DOHH2 (cell line): ENCODE data around the gene MAP3K15.
"Not testable (repeated sequence)": the region's sequence is repeated elsewhere in the genome, so short reads cannot be mapped to it uniquely, and the experiment has no call there.

Experiments
- H3F3A ChIP-seq: fragments of 200-600 bp; sonication (generic), shearing (Covaris generic); 2 replicates; pipeline ENCODE4 v1.6.0; 2016; ENCODE audit warnings: antibody characterized with exemption, mild to moderate bottlenecking; ENCODE audit not compliant: control insufficient read depth, insufficient read depth
- H3K27ac ChIP-seq: fragments of 200-600 bp; sonication (generic); 2 replicates; pipeline ENCODE4 v1.5.1; 2014; ENCODE audit warnings: low read depth, mild to moderate bottlenecking, low read length, moderate library complexity
- H3K27me3 ChIP-seq: fragments of 200-600 bp; sonication (generic); 2 replicates; pipeline ENCODE4 v1.6.1; 2014; ENCODE audit warnings: mild to moderate bottlenecking, low read length, mixed read lengths; ENCODE audit not compliant: control insufficient read depth
- H3K36me3 ChIP-seq: fragments of 200-600 bp; sonication (generic); 2 replicates; pipeline ENCODE4 v1.6.1; 2014; ENCODE audit warnings: mild to moderate bottlenecking, low read length, moderate library complexity, mixed read lengths; ENCODE audit not compliant: control insufficient read depth
- H3K4me1 ChIP-seq: fragments of 200-600 bp; sonication (generic); 2 replicates; pipeline ENCODE4 v1.6.1; 2014; ENCODE audit warnings: mild to moderate bottlenecking, low read length, mixed read lengths; ENCODE audit not compliant: control insufficient read depth
- H3K4me2 ChIP-seq: fragments of 200-600 bp; sonication (generic); 2 replicates; pipeline ENCODE4 v1.6.0; 2014; ENCODE audit warnings: mild to moderate bottlenecking, low read length, moderate library complexity
- H3K4me3 ChIP-seq: fragments of 200-600 bp; sonication (generic); 2 replicates; pipeline ENCODE4 v1.5.1; 2014; ENCODE audit warnings: mild to moderate bottlenecking, low read length, mixed read lengths
- H3K79me2 ChIP-seq: fragments of 200-600 bp; sonication (generic); 2 replicates; pipeline ENCODE4 v1.6.1; 2014; ENCODE audit warnings: mild to moderate bottlenecking, low read length, mixed read lengths; ENCODE audit not compliant: control insufficient read depth
- H3K9me2 ChIP-seq: fragments of 200-600 bp; sonication (generic); replicated peaks from 2 replicates; pipeline ENCODE4 v1.6.1; 2014; ENCODE audit warnings: mild to moderate bottlenecking, low read length, mixed read lengths; ENCODE audit not compliant: control insufficient read depth
- H3K9me3 ChIP-seq: fragments of 200-600 bp; sonication (generic); 2 replicates; pipeline ENCODE4 v1.6.1; 2014; ENCODE audit warnings: antibody characterized with exemption, low read length, mixed read lengths; ENCODE audit not compliant: control insufficient read depth, insufficient read depth
- H4K20me1 ChIP-seq: fragments of 200-600 bp; sonication (generic); 2 replicates; pipeline ENCODE4 v1.6.0; 2014; ENCODE audit warnings: low read depth, mild to moderate bottlenecking, antibody characterized with exemption, low read length, moderate library complexity; ENCODE audit not compliant: control insufficient read depth, insufficient read depth
- EZH2phosphoT487 ChIP-seq: fragments of 200-600 bp; sonication (generic); IDR thresholded peaks from 2 replicates; pipeline ENCODE4 v1.6.1; 2017; ENCODE audit warnings: borderline replicate concordance, mild to moderate bottlenecking, antibody characterized with exemption, low read length, moderate library complexity, mixed read lengths
- TF ChIP-seq, protein P1 (sequence below): fragments of 200-600 bp; sonication (generic); IDR thresholded peaks from one replicate; pipeline ENCODE4 v1.5.1; 2014; ENCODE audit warnings: antibody characterized with exemption, mild to moderate bottlenecking, low read depth, low read length; ENCODE audit not compliant: poor library complexity, severe bottlenecking

Gene MAP3K15

DNA sequence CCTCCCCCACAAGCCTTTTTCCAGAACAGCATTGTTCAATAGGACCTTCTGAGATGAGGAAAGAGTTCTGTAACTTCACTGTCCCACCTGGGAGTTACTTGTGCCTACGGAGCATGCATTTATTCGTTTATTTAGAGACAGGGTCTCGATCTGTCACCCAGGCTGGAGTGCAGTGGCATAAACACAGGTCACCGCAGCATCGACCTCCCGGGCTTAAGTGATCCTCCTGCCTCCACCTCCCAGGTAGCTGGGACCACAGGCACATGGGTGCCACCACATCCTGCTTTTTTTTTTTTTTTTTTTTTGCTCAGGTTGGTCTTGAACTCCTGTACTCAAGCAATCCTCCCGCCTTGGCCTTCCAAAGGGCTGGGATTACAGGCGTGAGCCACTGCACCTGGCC is 2.9 kb downstream of the MAP3K15 start:
- Histone ChIP-seq H4K20me1 (no peaks in the 10 kb centered on the region), H3K4me2 (no peak overlapping the region), H3K9me3 (no peaks in the 10 kb centered on the region), H3K27ac (no peak overlapping the region), H3K4me1 (no peaks in the 10 kb centered on the region), H3K9me2 (no peaks in the 10 kb centered on the region), H3K4me3 (no peak overlapping the region), H3K36me3 (no peaks in the 10 kb centered on the region), H3K79me2 (no peaks in the 10 kb centered on the region), H3F3A (no peaks in the 10 kb centered on the region), H3K27me3 (no peaks in the 10 kb centered on the region; the same call in 1 of the 2 replicates)
- TF ChIP-seq EZH2phosphoT487: no peak
- TF ChIP-seq, protein P1, sequence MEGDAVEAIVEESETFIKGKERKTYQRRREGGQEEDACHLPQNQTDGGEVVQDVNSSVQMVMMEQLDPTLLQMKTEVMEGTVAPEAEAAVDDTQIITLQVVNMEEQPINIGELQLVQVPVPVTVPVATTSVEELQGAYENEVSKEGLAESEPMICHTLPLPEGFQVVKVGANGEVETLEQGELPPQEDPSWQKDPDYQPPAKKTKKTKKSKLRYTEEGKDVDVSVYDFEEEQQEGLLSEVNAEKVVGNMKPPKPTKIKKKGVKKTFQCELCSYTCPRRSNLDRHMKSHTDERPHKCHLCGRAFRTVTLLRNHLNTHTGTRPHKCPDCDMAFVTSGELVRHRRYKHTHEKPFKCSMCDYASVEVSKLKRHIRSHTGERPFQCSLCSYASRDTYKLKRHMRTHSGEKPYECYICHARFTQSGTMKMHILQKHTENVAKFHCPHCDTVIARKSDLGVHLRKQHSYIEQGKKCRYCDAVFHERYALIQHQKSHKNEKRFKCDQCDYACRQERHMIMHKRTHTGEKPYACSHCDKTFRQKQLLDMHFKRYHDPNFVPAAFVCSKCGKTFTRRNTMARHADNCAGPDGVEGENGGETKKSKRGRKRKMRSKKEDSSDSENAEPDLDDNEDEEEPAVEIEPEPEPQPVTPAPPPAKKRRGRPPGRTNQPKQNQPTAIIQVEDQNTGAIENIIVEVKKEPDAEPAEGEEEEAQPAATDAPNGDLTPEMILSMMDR: no peak

DNA sequence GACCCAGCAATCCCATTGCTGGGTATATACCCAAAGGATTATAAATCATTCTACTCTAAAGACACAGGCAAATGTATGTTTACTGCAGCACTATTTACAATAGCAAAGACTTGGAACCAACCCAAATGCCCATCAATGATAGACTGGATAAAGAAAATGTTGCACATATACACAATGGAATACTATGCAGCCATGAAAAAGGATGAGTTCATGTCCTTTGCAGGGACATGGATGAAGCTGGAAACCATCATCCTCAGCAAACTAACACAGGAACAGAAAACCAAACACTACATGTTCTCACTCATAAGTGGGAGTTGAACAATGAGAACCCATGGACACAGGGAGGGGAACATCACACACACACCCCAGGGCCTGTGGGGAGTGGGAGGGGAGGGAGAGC is 3.5 kb downstream of the MAP3K15 start:
- not testable (repeated sequence) for H3K9me3 ChIP-seq, H3K36me3 ChIP-seq, H3K4me1 ChIP-seq, H3K27me3 ChIP-seq, H3K27ac ChIP-seq, H4K20me1 ChIP-seq, H3F3A ChIP-seq, H3K79me2 ChIP-seq, H3K9me2 ChIP-seq, H3K4me2 ChIP-seq, H3K4me3 ChIP-seq

DNA sequence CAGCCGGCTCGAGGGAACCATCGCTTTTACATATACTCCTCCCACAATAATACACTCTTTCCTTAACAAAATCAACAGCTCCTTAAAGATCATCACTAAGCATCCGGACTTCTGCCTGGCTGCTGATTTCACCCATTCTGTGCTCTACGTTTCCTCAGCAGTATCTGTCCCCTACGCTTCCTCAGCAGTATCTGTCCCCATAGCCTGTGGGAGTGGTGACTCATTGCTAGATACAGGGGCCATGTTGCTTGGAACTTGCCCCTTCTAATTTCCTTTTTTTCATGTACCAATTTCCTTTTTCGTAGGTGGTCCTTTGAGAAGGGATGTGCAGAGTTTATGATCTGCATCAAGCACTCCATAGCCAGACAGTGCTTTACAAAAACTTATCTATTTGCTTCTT is 18.6 kb downstream of the MAP3K15 start:
- H3K4me1 ChIP-seq: no peaks in the 10 kb centered on the region
- no peaks in the 10 kb centered on the region for H3K36me3 ChIP-seq
- H3K9me2 ChIP-seq: no peaks in the 10 kb centered on the region
- TF ChIP-seq, protein P1: no peak
- no peak for TF ChIP-seq EZH2phosphoT487
- no peak overlapping the region for H3K27ac ChIP-seq
- no peak overlapping the region for H3K4me2 ChIP-seq
- H3K4me3 ChIP-seq: no peak overlapping the region
- H3K79me2 ChIP-seq: no peaks in the 10 kb centered on the region
- no peaks in the 10 kb centered on the region for H3K9me3 ChIP-seq
- no peaks in the 10 kb centered on the region for H3F3A ChIP-seq
- H3K27me3 ChIP-seq: no peaks in the 10 kb centered on the region
- H4K20me1 ChIP-seq: no peaks in the 10 kb centered on the region

DNA sequence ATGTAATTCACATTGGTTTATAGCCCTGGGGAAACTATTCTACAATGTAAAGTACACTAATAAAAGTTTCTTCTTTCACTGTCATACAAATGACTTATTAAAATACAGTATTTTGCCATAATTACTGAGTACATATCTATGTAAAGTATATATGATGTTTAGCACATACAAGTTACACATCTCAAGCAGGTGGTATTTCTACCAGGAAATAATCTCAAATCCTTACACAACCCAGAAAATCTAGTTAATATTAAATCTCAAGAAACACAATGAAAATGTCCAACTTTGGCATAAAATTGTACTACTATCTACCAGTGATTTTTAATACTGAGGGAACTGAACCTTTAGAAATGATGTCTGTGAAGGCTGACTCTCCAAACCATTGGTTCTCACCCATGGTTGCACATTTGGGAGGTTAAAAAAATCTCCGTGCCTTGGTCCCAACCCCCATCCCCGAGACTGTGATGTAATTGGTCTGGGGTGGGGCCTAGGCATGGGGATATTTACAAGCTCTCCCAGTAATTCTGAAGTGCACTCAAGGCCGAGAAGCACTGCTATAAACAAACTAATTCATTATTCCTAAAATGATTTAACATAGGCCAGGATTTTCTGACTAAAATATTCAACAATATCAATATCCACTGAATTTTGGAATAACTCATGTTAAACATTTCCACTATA is 27.6 kb downstream of the MAP3K15 start:
- TF ChIP-seq EZH2phosphoT487: no peak
- TF ChIP-seq, protein P1: no peak
- Histone ChIP-seq H3K27me3 (no peaks in the 10 kb centered on the region), H3K4me2 (no peak overlapping the region), H3F3A (no peaks in the 10 kb centered on the region), H4K20me1 (no peaks in the 10 kb centered on the region), H3K9me2 (no peaks in the 10 kb centered on the region), H3K27ac (no peak overlapping the region), H3K4me1 (no peaks in the 10 kb centered on the region), H3K36me3 (no peaks in the 10 kb centered on the region), H3K4me3 (no peak overlapping the region), H3K9me3 (no peaks in the 10 kb centered on the region), H3K79me2 (no peaks in the 10 kb centered on the region)
